Dendritic cell treated with granulocyte-macrophage colony-stimulating factor and Interleukin-4, amounts not matched to agents 40 ng/mL and 50 ng/mL, for 4 days (primary cell): ENCODE results near the gene ZNF778.

ENCODE experiments used
- H3K27ac Mint-ChIP-seq: one replicate; pipeline ENCODE4 v1.8.0; 2022; ENCODE audit warnings: mild to moderate bottlenecking, mixed read lengths
- H3K27me3 Mint-ChIP-seq: one replicate; pipeline ENCODE4 v1.8.0; 2022; ENCODE audit warnings: mild to moderate bottlenecking, mixed read lengths
- H3K36me3 Mint-ChIP-seq: one replicate; pipeline ENCODE4 v1.8.0; 2022; ENCODE audit warnings: low read depth, mixed read lengths
- H3K4me1 Mint-ChIP-seq: one replicate; pipeline ENCODE4 v1.8.0; 2022; ENCODE audit warnings: low read depth, mixed read lengths
- H3K4me3 Mint-ChIP-seq: one replicate; pipeline ENCODE4 v1.8.0; 2022; ENCODE audit warnings: mild to moderate bottlenecking, moderate library complexity, mixed read lengths
- H3K9me3 Mint-ChIP-seq: one replicate; pipeline ENCODE4 v1.8.0; 2022; ENCODE audit warnings: mixed read lengths
- intact Hi-C: fragments of 100-400 bp; cut with micrococcal nuclease; formaldehyde crosslinking; loops from one replicate; pipeline ENCODE4 v1.15.0; 2022

Gene ZNF778

GRCh38 chr16:89217388-89218191 is at the start of gene ZNF778:
Gene ZNF778 (plus strand): TSS chr16:89217703. CDS start chr16:89221128, 3,425 bp downstream.
- Mint-ChIP-seq H3K4me1 (peaks cover 21% of the 10 kb centered on the region), H3K36me3 (peaks cover 37% of the 10 kb centered on the region), H3K4me3 (peak within 1 kb of the TSS; percentile 83), H3K27ac (peak within 1 kb of the TSS; percentile 83), H3K9me3 (no peaks in the 10 kb centered on the region), H3K27me3 (no peaks in the 10 kb centered on the region)
- intact Hi-C loops: loop anchor here (2.0 to 5.0 kb wide), 5 partner anchors 23 to 481 kb away; partner anchors contain the start of genes APRT, GALNS and TRAPPC2L

GRCh38 chr16:89168381-89169189 is 48.9 kb upstream of the ZNF778 start:
- H3K36me3 Mint-ChIP-seq: no peaks in the 10 kb centered on the region
- peaks cover 25% of the 10 kb centered on the region for H3K4me1 Mint-ChIP-seq
- peaks cover 72% of the 10 kb centered on the region for H3K27me3 Mint-ChIP-seq
- no peaks in the 10 kb centered on the region for H3K9me3 Mint-ChIP-seq
- H3K27ac Mint-ChIP-seq: no peak overlapping the region
- no peak overlapping the region for H3K4me3 Mint-ChIP-seq
- intact Hi-C loops: loop anchor here (5.0 kb wide), 3 partner anchors 226 to 431 kb away; partner anchors contain the start of gene APRT

GRCh38 chr16:89169778-89170177 is 47.7 kb upstream of the ZNF778 start:
- Mint-ChIP-seq H3K4me3 (no peak overlapping the region), H3K4me1 (peaks cover 21% of the 10 kb centered on the region), H3K27ac (no peak overlapping the region), H3K27me3 (peaks cover 79% of the 10 kb centered on the region), H3K9me3 (no peaks in the 10 kb centered on the region), H3K36me3 (no peaks in the 10 kb centered on the region)
- intact Hi-C loops: loop anchor here (5.0 kb wide), 3 partner anchors 227 to 432 kb away; partner anchors contain the start of gene APRT

GRCh38 chr16:89170346-89171215 is 46.9 kb upstream of the ZNF778 start:
- no peaks in the 10 kb centered on the region for H3K36me3 Mint-ChIP-seq
- H3K27ac Mint-ChIP-seq: no peak overlapping the region
- peak overlapping the region; percentile 62 for H3K4me3 Mint-ChIP-seq
- H3K9me3 Mint-ChIP-seq: no peaks in the 10 kb centered on the region
- intact Hi-C loops: no loop called here
- H3K27me3 Mint-ChIP-seq: peaks cover 82% of the 10 kb centered on the region
- H3K4me1 Mint-ChIP-seq: peaks cover 21% of the 10 kb centered on the region

GRCh38 chr16:89171216-89172170 is 46.0 kb upstream of the ZNF778 start, which contains the start of gene CDH15:
Gene CDH15 (plus strand): TSS chr16:89171748. CDS start chr16:89171832, 84 bp downstream.
- Mint-ChIP-seq H3K4me1 (peaks cover 21% of the 10 kb centered on the region), H3K4me3 (peak within 1 kb of the TSS; percentile 62), H3K27ac (no peak within 1 kb of the TSS), H3K27me3 (peaks cover 78% of the 10 kb centered on the region), H3K36me3 (no peaks in the 10 kb centered on the region), H3K9me3 (no peaks in the 10 kb centered on the region)
- intact Hi-C loops: no loop called here

- H3K27me3 Mint-ChIP-seq: peaks cover 74% of the 10 kb centered on the region
- H3K9me3 Mint-ChIP-seq: no peaks in the 10 kb centered on the region
- intact Hi-C loops: no loop called here
- H3K4me3 Mint-ChIP-seq: no peak overlapping the region
- H3K4me1 Mint-ChIP-seq: peaks cover 18% of the 10 kb centered on the region
- no peaks in the 10 kb centered on the region for H3K36me3 Mint-ChIP-seq
- no peak overlapping the region for H3K27ac Mint-ChIP-seq
Measured at GRCh38 chr16:89172171-89172527, 45.4 kb upstream of the ZNF778 start.

- H3K4me1 Mint-ChIP-seq: peaks cover 13% of the 10 kb centered on the region
- H3K36me3 Mint-ChIP-seq: no peaks in the 10 kb centered on the region
- H3K27me3 Mint-ChIP-seq: peaks cover 74% of the 10 kb centered on the region
- H3K4me3 Mint-ChIP-seq: no peak overlapping the region
- no peaks in the 10 kb centered on the region for H3K9me3 Mint-ChIP-seq
- H3K27ac Mint-ChIP-seq: no peak overlapping the region
- intact Hi-C loops: no loop called here
Measured at GRCh38 chr16:89172528-89173173, 44.9 kb upstream of the ZNF778 start.

GRCh38 chr16:89173174-89173921 is 44.2 kb upstream of the ZNF778 start:
- Mint-ChIP-seq H3K4me3 (no peak overlapping the region), H3K27ac (no peak overlapping the region)

GRCh38 chr16:89174055-89174827 is 43.3 kb upstream of the ZNF778 start:
- H3K27me3 Mint-ChIP-seq: peaks cover 62% of the 10 kb centered on the region
- no peak overlapping the region for H3K4me3 Mint-ChIP-seq
- peaks cover 9% of the 10 kb centered on the region for H3K4me1 Mint-ChIP-seq
- intact Hi-C loops: no loop called here
- H3K27ac Mint-ChIP-seq: no peak overlapping the region
- no peaks in the 10 kb centered on the region for H3K9me3 Mint-ChIP-seq
- no peaks in the 10 kb centered on the region for H3K36me3 Mint-ChIP-seq

More at GRCh38 chr16:89173174-89173921, 44.2 kb upstream of the ZNF778 start:
- Mint-ChIP-seq H3K36me3 (no peaks in the 10 kb centered on the region), H3K9me3 (no peaks in the 10 kb centered on the region), H3K4me1 (peaks cover 9% of the 10 kb centered on the region), H3K27me3 (peaks cover 68% of the 10 kb centered on the region)
- intact Hi-C loops: no loop called here

- intact Hi-C loops: no loop called here
- no peak overlapping the region for H3K27ac Mint-ChIP-seq
- H3K4me3 Mint-ChIP-seq: no peak overlapping the region
- H3K36me3 Mint-ChIP-seq: no peaks in the 10 kb centered on the region
- no peaks in the 10 kb centered on the region for H3K9me3 Mint-ChIP-seq
- peaks cover 9% of the 10 kb centered on the region for H3K4me1 Mint-ChIP-seq
- peaks cover 61% of the 10 kb centered on the region for H3K27me3 Mint-ChIP-seq
Measured at GRCh38 chr16:89174877-89175276, 42.6 kb upstream of the ZNF778 start.
